Renal cortical epithelial cell (primary cell): ENCODE results near the gene SLC47A2. TPM values are rescaled to one million over a fixed set of nuclear protein-coding genes. Genes with fewer than 3 reads are reported as not detected.

Experiments
- DNase-seq: peaks from one replicate; pipeline ENCODE4 v3.0.0-alpha.2; 2011; ENCODE audit warnings: low read depth
- total RNA-seq: library from RNA; depleted of rRNA; stranded (reverse); fragments of >200 nt; gene quantifications from 2 replicates; pipeline ENCODE4 v1.2.3, GENCODE V29; 2014

The SLC47A2 gene
- total RNA-seq, 1 donor from 2014 or later: 0.55 TPM

GRCh38 chr17:19747829-19748806 lies 31.7 kb upstream of the SLC47A2 start, which contains the start of gene ALDH3A1:
TSS of gene ALDH3A1 (minus strand) at chr17:19748298. CDS start at chr17:19745129, 3,169 bp downstream.
- DNase-seq: no peak

DNA sequence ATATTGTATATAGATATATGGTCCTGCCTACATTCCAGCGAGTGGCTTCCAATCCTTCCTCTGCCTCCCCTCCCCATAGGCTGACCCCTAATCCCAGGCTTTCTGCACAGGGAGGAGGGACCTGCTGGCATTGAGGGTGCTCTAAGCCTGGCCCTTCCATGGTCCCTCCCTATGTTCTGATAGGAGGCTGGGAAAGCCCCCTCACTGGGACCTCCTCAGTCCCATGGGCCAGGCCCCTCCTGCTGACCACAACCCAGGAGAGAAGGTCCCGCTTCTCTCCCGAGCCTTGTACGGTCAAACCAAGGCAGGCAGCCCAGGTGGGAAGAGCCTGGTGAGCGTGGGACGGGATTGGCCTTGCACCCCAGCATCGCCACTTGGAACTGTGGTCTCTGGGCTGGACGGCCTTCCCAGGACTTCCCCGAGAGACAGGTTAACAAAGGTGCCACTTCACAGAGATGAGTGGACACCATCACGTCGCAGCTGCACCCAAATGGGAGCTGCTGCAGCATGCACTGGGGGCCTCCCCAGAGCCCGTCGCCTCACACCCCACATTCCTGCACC lies 30.9 kb upstream of the SLC47A2 start:
- no peak for DNase-seq

DNA sequence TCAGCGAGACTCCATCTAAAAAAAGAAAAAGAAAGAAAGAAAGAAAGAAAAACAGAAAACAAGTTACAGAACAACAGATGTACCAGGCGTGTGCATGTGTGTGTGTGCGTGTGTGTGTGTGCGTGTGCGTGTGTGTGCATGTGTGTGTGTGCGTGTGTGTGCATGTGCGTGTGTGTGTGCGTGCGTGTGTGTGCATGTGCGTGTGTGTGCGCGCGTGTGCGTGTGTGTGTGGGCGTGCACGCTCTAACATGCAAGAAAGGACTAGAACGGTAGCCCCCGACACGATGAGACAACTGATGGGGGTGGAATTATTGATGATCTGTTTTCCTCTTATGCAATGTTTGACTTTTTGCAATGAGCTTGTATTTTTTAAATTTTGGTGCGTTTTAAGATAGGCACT lies 30.1 kb upstream of the SLC47A2 start:
- no peak for DNase-seq

DNA sequence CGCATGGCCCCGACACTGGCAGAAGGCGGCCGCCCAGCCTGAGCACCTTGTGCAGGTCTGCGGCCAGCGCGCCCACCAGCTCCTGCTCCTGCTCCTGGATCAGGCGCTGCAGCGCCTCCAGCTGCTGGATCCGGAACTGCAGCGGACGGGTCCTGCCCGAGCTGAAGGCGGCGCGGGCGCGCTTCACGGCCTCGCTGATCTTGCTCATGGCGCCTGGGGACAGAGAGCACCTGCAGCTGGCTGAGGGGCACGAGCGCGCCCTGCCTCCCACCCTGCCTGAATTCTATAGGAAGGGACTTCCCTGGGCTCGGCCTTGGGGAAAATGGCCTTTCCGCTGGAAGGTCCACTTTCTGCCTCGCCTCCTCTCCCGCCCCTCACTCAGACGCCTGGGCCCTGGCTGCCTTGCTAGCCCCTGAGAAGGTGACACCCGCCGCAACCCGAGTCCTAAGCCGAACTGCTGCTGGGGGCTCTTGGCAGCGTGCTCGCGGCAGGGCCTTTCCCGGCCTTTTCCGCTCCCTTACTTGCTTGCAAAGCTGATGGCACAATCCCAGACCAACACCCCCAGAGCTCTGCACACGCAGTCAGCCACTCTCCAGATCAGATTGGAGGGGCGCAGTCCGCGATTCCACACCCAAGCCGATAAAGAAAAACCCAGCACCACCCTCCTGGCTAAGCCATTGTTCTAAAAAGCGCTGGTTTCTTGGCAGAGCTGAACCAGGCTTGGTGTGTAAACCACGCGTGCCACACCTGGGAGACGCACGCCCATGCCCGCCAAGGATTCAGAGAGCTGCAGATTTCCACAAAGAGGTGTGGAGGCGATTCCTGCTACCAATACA lies 28.8 kb upstream of the SLC47A2 start:
- DNase-seq: peak; percentile 63

DNA sequence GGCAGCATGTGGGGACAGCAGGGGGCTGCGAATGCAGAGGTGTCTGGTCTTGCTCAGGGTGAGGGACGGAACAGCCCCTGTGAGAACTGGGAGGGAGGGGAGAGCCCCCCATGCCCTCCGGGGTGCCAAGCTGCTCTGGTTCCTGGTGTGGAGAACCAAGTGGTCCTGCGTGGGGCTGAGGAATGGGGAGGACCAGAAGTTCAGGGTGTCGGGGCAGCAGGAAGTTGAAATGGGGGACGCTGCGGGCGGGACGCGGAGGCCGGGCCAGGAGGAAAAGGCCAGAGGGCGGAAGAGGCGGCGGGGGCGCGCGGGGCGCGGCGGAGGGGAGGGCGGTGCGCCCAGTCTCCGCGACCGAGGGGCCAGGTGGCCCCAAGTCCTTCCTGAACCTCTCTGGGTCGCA lies 28.1 kb upstream of the SLC47A2 start:
- DNase-seq: no peak

GRCh38 chr17:19743101-19744100 lies 27.0 kb upstream of the SLC47A2 start:
- DNase-seq: no peak

- DNase-seq: no peak
Observed at GRCh38 chr17:19742495-19742894, 26.1 kb upstream of the SLC47A2 start.

- DNase-seq: no peak
Observed at GRCh38 chr17:19741832-19742457, 25.6 kb upstream of the SLC47A2 start.

DNA sequence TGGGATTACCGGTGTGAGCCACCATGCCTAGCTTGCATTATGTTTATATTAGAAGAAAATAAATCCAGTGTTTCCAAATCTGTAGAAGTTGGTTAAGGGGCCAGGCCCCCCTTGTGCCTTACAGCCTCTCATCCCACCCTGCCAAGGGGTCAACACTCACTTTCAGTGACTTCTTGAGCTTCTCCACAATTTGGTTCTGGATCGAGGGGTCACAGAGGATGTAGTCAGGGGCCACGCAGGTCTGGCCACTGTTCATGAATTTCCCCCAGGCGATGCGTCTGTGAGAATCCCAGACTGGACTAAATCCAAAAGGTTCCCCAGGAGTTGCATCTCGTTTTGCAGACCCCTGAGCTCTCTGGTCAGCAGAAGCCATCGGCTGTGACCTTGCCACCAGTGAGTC lies 24.5 kb upstream of the SLC47A2 start:
- DNase-seq: no peak

GRCh38 chr17:19739241-19740201 lies 23.1 kb upstream of the SLC47A2 start:
- DNase-seq: no peak

DNA sequence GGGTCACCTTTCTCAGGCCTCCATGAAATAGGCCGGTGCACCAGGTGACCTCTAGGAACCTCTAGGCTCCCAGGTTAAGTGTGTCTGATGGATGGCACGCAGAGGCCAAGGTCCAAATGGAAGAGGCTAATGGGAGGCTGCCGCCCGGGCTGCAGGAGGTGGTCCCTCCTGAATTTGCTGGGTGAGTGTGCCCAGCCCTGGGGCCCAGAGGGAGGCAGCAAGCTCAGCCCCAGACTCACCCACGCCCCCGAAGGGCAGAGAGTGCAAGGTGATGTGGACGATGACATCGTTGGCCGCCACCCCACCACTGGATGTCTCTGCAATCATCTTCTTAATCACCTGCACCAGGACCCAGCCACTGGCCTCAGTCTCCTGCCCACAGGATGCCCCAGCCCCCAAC lies 22.4 kb upstream of the SLC47A2 start:
- no peak for DNase-seq

GRCh38 chr17:19738073-19738449 lies 21.7 kb upstream of the SLC47A2 start:
- no peak for DNase-seq

DNA sequence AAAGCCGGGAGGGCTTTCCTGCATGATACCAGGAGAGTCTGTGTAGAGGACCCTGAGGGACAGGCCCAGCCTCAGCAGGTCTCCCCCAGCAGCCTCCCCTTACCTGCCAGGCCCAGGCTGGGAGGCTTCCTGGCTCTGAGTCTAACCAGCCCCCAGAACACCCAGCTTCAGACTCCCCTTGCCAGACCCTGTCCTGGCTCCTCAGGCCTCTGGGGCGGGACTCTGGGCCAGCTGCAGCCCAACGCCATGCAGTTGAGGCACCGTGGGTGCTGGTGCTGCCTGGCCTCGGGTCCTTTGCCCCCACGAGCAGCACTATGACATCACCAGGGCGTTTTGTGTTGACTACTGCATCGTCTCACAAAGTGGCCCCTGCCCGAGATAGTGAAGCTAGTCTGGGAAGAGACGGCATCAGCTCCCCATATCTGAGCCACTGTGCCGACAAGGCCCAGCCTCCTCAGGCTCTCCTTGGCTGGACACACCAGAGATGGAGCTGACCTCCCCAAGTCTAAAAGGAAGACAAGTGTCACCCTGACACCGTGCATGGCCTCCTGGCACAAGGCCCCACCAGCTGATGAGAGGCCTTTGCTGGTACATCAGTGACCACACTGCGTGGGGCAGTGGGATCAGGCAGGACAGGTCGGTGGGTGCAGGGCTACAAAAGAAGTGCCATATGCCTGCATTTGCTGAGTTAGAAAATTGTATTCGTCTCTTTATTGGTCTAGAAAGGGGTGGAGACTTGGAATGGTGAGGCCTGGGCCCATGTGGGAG lies 21.1 kb upstream of the SLC47A2 start:
- DNase-seq: no peak

DNA sequence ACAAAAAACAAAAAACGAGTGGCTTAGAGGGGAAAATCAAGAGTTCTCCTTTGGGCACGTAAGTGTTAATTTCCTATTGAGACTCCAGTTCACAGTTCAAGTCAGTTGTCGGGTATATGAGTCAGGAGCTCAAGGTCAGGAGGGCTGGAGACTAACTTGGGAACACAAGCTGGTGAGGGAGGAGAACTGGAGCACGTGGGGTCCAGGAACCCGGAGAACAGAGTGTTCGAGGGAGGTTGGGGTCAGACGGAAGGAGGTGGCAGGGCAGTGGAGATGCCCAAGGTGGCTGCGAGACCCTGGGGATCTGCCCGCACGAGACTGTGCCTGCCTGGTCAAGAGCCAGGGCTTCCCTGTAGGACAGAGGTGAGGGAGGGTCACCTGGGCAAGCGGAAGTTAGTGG lies 19.7 kb upstream of the SLC47A2 start:
- no peak for DNase-seq

- no peak for DNase-seq
Observed at GRCh38 chr17:19733953-19734526, 17.7 kb upstream of the SLC47A2 start.

DNA sequence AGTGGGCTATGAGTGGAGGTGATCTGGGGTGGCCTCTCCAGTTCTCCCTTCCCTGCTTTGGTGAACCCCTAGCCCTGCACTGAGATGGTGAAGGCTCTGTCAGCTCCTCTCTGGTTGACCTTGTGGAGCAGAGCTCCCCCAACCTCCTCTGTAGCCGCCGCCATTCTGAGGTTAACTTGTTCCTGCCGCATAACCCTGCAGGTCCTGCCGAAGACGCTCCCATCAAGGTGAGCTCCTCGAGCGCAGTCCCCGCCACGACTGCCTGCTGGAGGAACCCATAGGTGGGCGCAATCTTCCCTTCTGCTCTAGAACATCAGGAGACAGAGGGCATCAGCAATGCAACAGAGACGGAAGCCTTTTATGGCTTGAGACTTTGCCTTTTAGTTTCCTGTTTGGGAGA lies 15.2 kb upstream of the SLC47A2 start:
- DNase-seq: no peak

DNA sequence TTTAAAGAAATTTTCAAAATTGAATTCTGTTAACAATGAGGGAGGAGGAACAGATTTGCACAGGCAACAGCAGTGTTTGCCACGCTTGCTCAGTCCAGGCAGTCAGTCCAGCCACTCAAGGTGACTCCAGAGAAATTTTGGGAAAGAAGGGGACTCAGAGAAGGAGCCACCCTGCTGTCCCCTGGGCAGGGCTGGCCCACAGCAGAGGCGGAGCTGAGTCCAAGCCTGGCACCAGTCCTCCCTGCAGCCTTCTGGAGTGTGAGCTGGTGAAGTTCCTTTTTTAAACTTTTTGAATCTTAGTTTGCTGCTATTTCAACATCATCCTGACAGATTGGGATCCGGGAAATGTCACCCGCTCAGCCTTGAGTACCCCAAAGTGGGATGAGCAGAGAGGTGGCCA lies 14.5 kb upstream of the SLC47A2 start:
- no peak for DNase-seq

DNA sequence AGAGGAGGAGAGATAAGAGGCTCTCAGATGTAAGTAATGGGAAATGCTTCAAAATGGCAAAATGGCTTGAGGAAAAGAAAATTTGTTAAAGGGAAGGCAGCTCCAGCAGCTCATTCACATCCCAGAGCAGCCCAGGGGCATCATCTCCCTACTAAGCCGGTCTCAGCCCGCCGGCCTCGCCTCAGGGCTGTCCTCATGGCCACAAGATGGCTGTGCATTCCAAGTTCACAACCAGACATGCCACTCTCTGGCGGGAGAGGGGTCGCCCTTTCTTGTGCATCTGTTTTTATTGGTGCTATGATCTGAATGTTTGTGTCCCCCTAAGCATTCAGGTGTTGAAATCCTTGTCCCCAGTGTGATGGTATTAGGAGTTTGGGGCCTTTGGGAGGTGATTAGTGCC lies 13.5 kb upstream of the SLC47A2 start:
- DNase-seq: no peak
